ENCODE measurements around the gene PTCD3.
A peak's percentile ranks its signal among the peaks of the same experiment; 100 is the strongest.

Gene PTCD3

DNA sequence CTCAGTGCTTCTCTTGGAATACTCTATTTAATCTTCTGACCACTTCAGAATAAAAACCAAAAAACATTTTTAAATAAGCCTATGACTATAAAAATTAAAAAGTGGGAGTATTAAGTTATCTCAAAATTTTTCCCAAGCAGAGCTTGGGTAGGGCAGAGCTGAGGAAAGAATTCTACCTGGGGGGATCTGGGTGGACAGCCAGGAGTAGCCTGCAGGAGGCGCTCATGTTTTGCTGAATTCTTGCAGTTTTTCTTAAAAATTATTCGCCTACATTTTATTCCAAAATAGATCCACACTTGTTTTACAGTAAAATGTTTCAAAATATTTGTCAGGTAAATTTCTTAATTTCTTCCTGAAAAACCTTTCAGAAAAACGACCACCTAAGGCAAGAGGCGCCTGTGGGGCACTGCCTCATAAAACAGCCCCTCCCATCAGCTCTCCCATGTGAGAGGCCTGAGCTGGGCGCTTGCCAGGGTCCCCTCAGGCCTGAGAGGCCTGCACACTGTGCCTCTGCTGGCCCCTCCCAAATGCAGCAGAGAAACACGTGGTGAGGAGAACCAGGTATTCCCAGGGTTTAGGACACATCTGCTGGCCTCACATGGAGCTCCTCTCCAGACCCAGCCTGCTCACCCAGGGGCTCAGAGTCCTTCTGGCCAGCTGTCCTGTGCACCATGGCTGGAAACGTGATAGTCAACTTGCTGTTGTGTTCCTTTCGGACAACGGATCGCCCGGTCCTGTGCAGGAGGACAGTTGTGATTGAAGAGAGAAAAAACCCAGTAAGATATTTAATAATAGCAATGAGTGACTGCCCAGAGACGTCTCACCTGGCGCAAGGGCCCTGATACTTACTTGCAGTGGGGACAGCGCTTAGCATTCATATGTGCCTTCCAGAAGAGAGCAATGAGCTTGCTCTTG, 17.8 kb upstream of the PTCD3 start:
- Histone ChIP-seq H3K9ac (ENCODE audit: low read length) (no peak overlapping the region), H3K36me3 (ENCODE audit: insufficient read depth, low read length) (peaks cover 38% of the 10 kb centered on the region), H3K9me3 (ENCODE audit: low read length) (no peaks in the 10 kb centered on the region), H3K27ac (ENCODE audit: low read depth, low read length) (no peak overlapping the region), H3K27me3 (ENCODE audit: control insufficient read depth in 1 of 2, insufficient read depth in 2 of 2, low read length in 2 of 2) (no peaks in the 10 kb centered on the region), H3K4me3 (ENCODE audit: low read depth in 1 of 2, low read length in 2 of 2) (no peak overlapping the region), H3K4me1 (ENCODE audit: insufficient read depth, low read length) (no peaks in the 10 kb centered on the region)

GRCh38 chr2:86094229-86094628, 11.8 kb upstream of the PTCD3 start:
- H3K9me3 ChIP-seq (ENCODE audit: low read length), result no peaks in the 10 kb centered on the region
- H3K9ac ChIP-seq (ENCODE audit: low read length), result no peak overlapping the region
- no peak overlapping the region for H3K27ac ChIP-seq (ENCODE audit: low read depth, low read length)
- H3K4me1 ChIP-seq (ENCODE audit: insufficient read depth, low read length), result no peaks in the 10 kb centered on the region
- no peaks in the 10 kb centered on the region for H3K27me3 ChIP-seq (ENCODE audit: control insufficient read depth in 1 of 2, insufficient read depth in 2 of 2, low read length in 2 of 2)
- no peak overlapping the region for H3K4me3 ChIP-seq (ENCODE audit: low read depth in 1 of 2, low read length in 2 of 2)
- peaks cover 33% of the 10 kb centered on the region for H3K36me3 ChIP-seq (ENCODE audit: insufficient read depth, low read length)

GRCh38 chr2:86097114-86097896, 8.7 kb upstream of the PTCD3 start:
- Histone ChIP-seq H3K9ac (ENCODE audit: low read length) (no peak overlapping the region), H3K36me3 (ENCODE audit: insufficient read depth, low read length) (peaks cover 26% of the 10 kb centered on the region), H3K27ac (ENCODE audit: low read depth, low read length) (no peak overlapping the region), H3K27me3 (ENCODE audit: control insufficient read depth in 1 of 2, insufficient read depth in 2 of 2, low read length in 2 of 2) (no peaks in the 10 kb centered on the region), H3K4me3 (ENCODE audit: low read depth in 1 of 2, low read length in 2 of 2) (no peak overlapping the region), H3K9me3 (ENCODE audit: low read length) (no peaks in the 10 kb centered on the region), H3K4me1 (ENCODE audit: insufficient read depth, low read length) (no peaks in the 10 kb centered on the region)

GRCh38 chr2:86097913-86098312, 8.1 kb upstream of the PTCD3 start:
- Histone ChIP-seq H3K4me1 (ENCODE audit: insufficient read depth, low read length) (no peaks in the 10 kb centered on the region), H3K27me3 (ENCODE audit: control insufficient read depth in 1 of 2, insufficient read depth in 2 of 2, low read length in 2 of 2) (no peaks in the 10 kb centered on the region), H3K9me3 (ENCODE audit: low read length) (no peaks in the 10 kb centered on the region), H3K36me3 (ENCODE audit: insufficient read depth, low read length) (peaks cover 26% of the 10 kb centered on the region), H3K27ac (ENCODE audit: low read depth, low read length) (no peak overlapping the region), H3K4me3 (ENCODE audit: low read depth in 1 of 2, low read length in 2 of 2) (no peak overlapping the region), H3K9ac (ENCODE audit: low read length) (no peak overlapping the region)

DNA sequence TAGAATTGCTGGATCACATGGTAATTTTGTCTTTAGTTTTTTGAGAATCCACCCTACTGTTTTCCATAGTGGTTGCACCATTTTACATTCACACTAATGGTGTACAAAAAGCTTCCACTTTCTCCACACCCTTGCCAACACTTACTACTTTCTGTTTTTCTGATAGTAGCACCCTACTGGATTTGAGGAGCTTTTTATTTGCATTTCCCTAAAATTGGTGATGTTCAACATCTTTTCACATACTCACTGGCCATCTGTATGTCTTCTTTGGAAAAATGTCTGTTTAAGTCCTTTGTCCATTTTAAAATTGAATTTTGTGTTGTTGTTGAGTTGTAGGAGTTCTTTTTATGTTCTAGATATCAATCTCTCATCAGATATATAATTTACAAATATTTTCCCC, 3.9 kb upstream of the PTCD3 start:
- peaks cover 21% of the 10 kb centered on the region for H3K36me3 ChIP-seq (ENCODE audit: insufficient read depth, low read length)

DNA sequence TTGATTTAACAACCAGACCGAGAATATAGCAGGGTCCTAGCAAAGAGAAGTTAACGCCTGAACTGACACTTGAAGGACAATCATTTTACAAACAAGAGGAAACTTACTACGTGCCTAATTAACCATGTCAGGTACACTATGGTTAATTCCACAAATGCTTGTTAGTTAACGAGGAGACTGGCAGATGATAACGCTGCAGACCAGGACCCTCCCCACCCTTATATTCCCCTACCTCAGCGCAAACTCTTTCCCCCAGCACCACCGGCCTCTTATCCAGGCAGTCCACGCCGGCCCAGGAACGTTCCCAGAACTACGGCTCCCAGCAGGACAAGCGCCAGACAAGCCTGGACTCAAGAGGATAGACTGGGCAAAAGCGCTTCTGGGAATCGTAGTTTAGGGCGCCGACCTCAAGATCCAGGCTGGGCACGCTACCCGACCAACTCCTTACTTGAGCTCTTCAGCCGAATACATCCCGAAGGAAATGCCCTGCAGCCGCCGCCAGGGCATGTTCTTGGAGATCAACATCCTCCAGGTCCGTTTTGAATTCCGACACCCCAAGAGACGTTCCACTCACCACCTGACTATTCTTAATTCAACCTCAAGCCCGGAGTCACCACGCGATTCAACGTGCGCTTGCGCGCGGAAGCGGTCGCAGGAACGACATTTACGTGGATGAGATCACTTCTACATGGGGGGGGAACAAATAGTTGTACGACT, 625 bp upstream of the PTCD3 start, which contains the start of gene POLR1A:
Gene POLR1A (minus strand): TSS at position 635 of the 717 bp plus-strand sequence. CDS start 110 bp downstream, at position 525.
- no peaks in the 10 kb centered on the region for H3K27me3 ChIP-seq (ENCODE audit: control insufficient read depth in 1 of 2, insufficient read depth in 2 of 2, low read length in 2 of 2)
- H3K27ac ChIP-seq (ENCODE audit: low read depth, low read length), result peak within 1 kb of the TSS; percentile 96
- peak within 1 kb of the TSS; percentile 57 for H3K9ac ChIP-seq (ENCODE audit: low read length)
- no peaks in the 10 kb centered on the region for H3K9me3 ChIP-seq (ENCODE audit: low read length)
- H3K4me3 ChIP-seq (ENCODE audit: low read depth in 1 of 2, low read length in 2 of 2), result peak within 1 kb of the TSS; percentile 95 to 97
- peaks cover 27% of the 10 kb centered on the region for H3K4me1 ChIP-seq (ENCODE audit: insufficient read depth, low read length)
- peaks cover 10% of the 10 kb centered on the region for H3K36me3 ChIP-seq (ENCODE audit: insufficient read depth, low read length)

More for the DNA sequence above, 3.9 kb upstream of the PTCD3 start:
- H3K9ac ChIP-seq (ENCODE audit: low read length), result no peak overlapping the region
- H3K27me3 ChIP-seq (ENCODE audit: control insufficient read depth in 1 of 2, insufficient read depth in 2 of 2, low read length in 2 of 2), result no peaks in the 10 kb centered on the region
- no peaks in the 10 kb centered on the region for H3K9me3 ChIP-seq (ENCODE audit: low read length)
- H3K4me3 ChIP-seq (ENCODE audit: low read depth in 1 of 2, low read length in 2 of 2), result no peak overlapping the region
- H3K4me1 ChIP-seq (ENCODE audit: insufficient read depth, low read length), result peaks cover 19% of the 10 kb centered on the region
- no peak overlapping the region for H3K27ac ChIP-seq (ENCODE audit: low read depth, low read length)

DNA sequence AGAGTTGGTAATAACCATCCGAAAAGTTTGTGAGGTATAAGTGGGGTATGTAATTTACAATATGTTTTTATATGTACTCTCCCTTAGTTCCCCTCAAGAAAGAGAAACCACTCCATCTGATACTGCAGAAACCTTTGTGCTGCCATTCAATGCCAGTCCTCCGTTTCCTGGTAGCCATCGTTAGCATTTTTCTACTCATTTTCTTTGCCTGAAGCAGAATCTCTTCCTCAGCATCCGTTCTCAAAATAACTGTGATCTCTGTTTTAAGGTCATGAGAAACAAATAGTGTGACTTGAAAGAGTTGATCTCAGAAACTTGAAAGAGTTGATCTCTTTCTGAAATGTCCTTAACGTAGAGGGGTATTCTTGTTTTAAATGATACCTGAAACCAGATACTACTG, 996 bp downstream of the PTCD3 start:
- H3K9me3 ChIP-seq (ENCODE audit: low read length), result no peaks in the 10 kb centered on the region
- H3K4me3 ChIP-seq (ENCODE audit: low read depth in 1 of 2, low read length in 2 of 2), result peak overlapping the region; percentile 95 to 97
- H3K27ac ChIP-seq (ENCODE audit: low read depth, low read length), result no peak overlapping the region
- H3K27me3 ChIP-seq (ENCODE audit: control insufficient read depth in 1 of 2, insufficient read depth in 2 of 2, low read length in 2 of 2), result no peaks in the 10 kb centered on the region
- H3K9ac ChIP-seq (ENCODE audit: low read length), result peak overlapping the region; percentile 57
- peaks cover 21% of the 10 kb centered on the region for H3K36me3 ChIP-seq (ENCODE audit: insufficient read depth, low read length)
- peaks cover 27% of the 10 kb centered on the region for H3K4me1 ChIP-seq (ENCODE audit: insufficient read depth, low read length)

- no peak overlapping the region for H3K27ac ChIP-seq (ENCODE audit: low read depth, low read length)
- H3K36me3 ChIP-seq (ENCODE audit: insufficient read depth, low read length), result peaks cover 77% of the 10 kb centered on the region
- no peak overlapping the region for H3K9ac ChIP-seq (ENCODE audit: low read length)
- no peaks in the 10 kb centered on the region for H3K4me1 ChIP-seq (ENCODE audit: insufficient read depth, low read length)
- H3K27me3 ChIP-seq (ENCODE audit: control insufficient read depth in 1 of 2, insufficient read depth in 2 of 2, low read length in 2 of 2), result no peaks in the 10 kb centered on the region
- no peaks in the 10 kb centered on the region for H3K9me3 ChIP-seq (ENCODE audit: low read length)
- no peak overlapping the region for H3K4me3 ChIP-seq (ENCODE audit: low read depth in 1 of 2, low read length in 2 of 2)
Measured at GRCh38 chr2:86118130-86118529, 12.1 kb downstream of the PTCD3 start.

DNA sequence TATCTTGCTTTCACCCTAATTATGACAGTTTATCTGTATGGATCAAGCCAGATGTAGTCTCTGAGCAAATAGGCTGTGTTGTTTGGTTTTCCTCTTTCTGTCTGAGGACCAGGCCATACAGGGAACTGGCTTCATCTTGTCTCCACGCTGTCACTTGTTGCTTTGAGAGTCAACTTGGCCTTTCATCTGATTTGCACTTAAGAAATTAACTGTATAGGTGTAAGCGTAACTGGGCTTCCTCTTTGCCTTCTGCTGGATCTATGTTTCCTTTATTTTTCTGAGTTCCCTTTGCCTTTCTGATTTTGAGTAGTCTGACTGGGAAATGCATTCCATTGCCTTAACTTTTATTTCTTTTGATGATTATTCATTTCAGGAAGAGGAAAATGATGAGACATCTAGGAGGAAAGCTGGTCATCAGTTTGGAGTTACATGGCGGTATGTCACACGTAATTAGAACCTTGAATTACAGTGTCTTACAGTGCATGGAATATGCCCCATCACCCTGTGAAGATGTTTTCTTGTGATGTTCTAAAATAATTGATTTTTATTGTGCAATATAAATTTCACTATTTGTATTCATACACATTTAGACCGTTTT, 17.4 kb downstream of the PTCD3 start:
- H3K9me3 ChIP-seq (ENCODE audit: low read length), result no peaks in the 10 kb centered on the region
- peaks cover 95% of the 10 kb centered on the region for H3K36me3 ChIP-seq (ENCODE audit: insufficient read depth, low read length)
- H3K4me1 ChIP-seq (ENCODE audit: insufficient read depth, low read length), result no peaks in the 10 kb centered on the region
- no peak overlapping the region for H3K27ac ChIP-seq (ENCODE audit: low read depth, low read length)
- no peaks in the 10 kb centered on the region for H3K27me3 ChIP-seq (ENCODE audit: control insufficient read depth in 1 of 2, insufficient read depth in 2 of 2, low read length in 2 of 2)
- no peak overlapping the region for H3K9ac ChIP-seq (ENCODE audit: low read length)
- H3K4me3 ChIP-seq (ENCODE audit: low read depth in 1 of 2, low read length in 2 of 2), result no peak overlapping the region

DNA sequence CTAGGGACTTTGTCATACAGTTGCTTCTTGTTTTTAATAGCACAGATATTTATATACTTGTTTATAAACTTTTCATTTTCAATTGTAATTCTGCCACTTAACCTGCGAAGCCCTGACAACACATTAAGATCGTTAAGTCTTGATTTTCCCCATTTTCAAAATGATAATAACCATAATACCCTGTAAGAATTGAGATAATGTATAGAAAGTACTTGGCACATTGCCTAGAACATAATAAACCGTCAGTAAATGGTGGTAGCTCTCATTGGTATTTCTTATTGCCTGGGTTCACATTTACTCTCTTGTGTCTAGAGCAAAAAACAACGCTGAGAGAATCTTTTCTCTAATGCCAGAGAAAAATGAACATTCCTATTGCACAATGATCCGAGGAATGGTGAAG, 18.6 kb downstream of the PTCD3 start:
- H3K4me3 ChIP-seq (ENCODE audit: low read depth in 1 of 2, low read length in 2 of 2), result no peak overlapping the region
- H3K27ac ChIP-seq (ENCODE audit: low read depth, low read length), result no peak overlapping the region
- no peak overlapping the region for H3K9ac ChIP-seq (ENCODE audit: low read length)
- H3K27me3 ChIP-seq (ENCODE audit: control insufficient read depth in 1 of 2, insufficient read depth in 2 of 2, low read length in 2 of 2), result no peaks in the 10 kb centered on the region
- H3K4me1 ChIP-seq (ENCODE audit: insufficient read depth, low read length), result no peaks in the 10 kb centered on the region
- no peaks in the 10 kb centered on the region for H3K9me3 ChIP-seq (ENCODE audit: low read length)
- H3K36me3 ChIP-seq (ENCODE audit: insufficient read depth, low read length), result peaks cover 93% of the 10 kb centered on the region

DNA sequence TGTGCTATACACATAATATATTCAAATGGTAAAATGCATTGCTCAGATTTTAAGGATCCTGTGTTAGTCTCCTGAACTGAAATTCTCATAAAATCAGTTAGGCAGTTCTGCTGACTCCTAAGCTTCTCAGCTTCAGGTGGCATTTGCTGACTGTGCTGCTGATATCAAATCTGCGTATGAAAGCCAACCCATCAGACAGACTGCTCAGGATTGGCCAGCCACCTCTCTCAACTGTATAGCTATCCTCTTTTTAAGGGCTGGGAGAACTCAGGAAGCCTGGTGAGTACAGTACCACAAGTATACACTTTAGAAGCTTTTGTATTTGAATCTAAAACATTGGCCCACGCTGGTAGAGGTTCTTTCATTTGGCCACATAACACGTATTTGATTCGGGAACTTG, 28.7 kb downstream of the PTCD3 start:
- Histone ChIP-seq H3K27ac (ENCODE audit: low read depth, low read length) (no peak overlapping the region), H3K9me3 (ENCODE audit: low read length) (no peaks in the 10 kb centered on the region), H3K36me3 (ENCODE audit: insufficient read depth, low read length) (peaks cover 86% of the 10 kb centered on the region), H3K4me1 (ENCODE audit: insufficient read depth, low read length) (no peaks in the 10 kb centered on the region), H3K4me3 (ENCODE audit: low read depth in 1 of 2, low read length in 2 of 2) (no peak overlapping the region), H3K9ac (ENCODE audit: low read length) (no peak overlapping the region), H3K27me3 (ENCODE audit: control insufficient read depth in 1 of 2, insufficient read depth in 2 of 2, low read length in 2 of 2) (no peaks in the 10 kb centered on the region)
